HCT116 (cell line): Measurements from ENCODE around the gene MAMLD1. TPM values are rescaled to one million over a fixed set of nuclear protein-coding genes. Genes with fewer than 3 reads are reported as not detected.

ENCODE experiments used
- ATAC-seq: fragments of 200-7000 bp; cut with Tn5 transposase; 2 replicates; pipeline ENCODE4 v1.9.1; 2020; ENCODE audit warnings: mild to moderate bottlenecking, moderate library complexity
- BruUV-seq: library from RNA; stranded (reverse); fragments of 400-500 nt; replicated peaks from 2 replicates; lab custom pipeline; 2021; lab: Mats Ljungman, UMichigan
- CTCF ChIA-PET: fragments of 300-600 bp; sonication (Branson Sonifier 250); formaldehyde crosslinking; loops from one replicate; lab custom pipeline; 2021; ENCODE audit warnings: antibody characterized with exemption; lab: Charles Lee
- POLR2A ChIA-PET: fragments of 300-600, 350-600 bp; sonication (Branson Sonifier 250); formaldehyde crosslinking; loops from one replicate; lab custom pipeline; 2021; ENCODE audit warnings: antibody characterized with exemption; lab: Charles Lee
- RAD21 ChIA-PET, 2 experiments: fragments of 300-600 bp; sonication (Branson Sonifier 250); formaldehyde crosslinking; loops; one replicate each; lab custom pipeline; 2023; ENCODE audit warnings: low total read pairs in 2 of 2; ENCODE audit not compliant: uncharacterized antibody in 2 of 2, unreplicated experiment in 2 of 2, low non-redundant PET in 1 of 2; lab: Charles Lee
- DNase-seq: peaks from one replicate; pipeline ENCODE4 v3.0.0-alpha.2; 2010; ENCODE audit warnings: low read depth, low spot score
- H2AFZ ChIP-seq: fragments of 200-600 bp; shearing (Covaris generic), sonication (generic); 2 replicates; pipeline ENCODE4 v1.6.1; 2017; ENCODE audit warnings: low read depth, mixed run types, mixed read lengths, antibody characterized with exemption, low read length; ENCODE audit not compliant: poor library complexity, severe bottlenecking
- H3K27ac ChIP-seq: 2 replicates; pipeline ENCODE4 v1.5.1; 2012; ENCODE audit warnings: low read depth, low read length
- H3K27me3 ChIP-seq: fragments of 200-600 bp; sonication (generic); 2 replicates; pipeline ENCODE4 v1.6.1; 2016; ENCODE audit warnings: mixed run types, low read length, mixed read lengths; ENCODE audit not compliant: insufficient read depth
- H3K36me3 ChIP-seq, 2 experiments: fragments of 200-500 bp in 1 of 2; fragments of 200-600 bp in 1 of 2; sonication (Bioruptor generic) in 1 of 2; sonication (generic) in 1 of 2; 2 replicates each; pipeline versions ENCODE4 v1.5.1 to v1.6.1; 2014 to 2016; ENCODE audit warnings: low read length in 2 of 2, inconsistent platforms in 1 of 2, mixed read lengths in 1 of 2, mixed run types in 1 of 2; ENCODE audit not compliant: insufficient read depth in 2 of 2, control insufficient read depth in 1 of 2
- H3K4me1 ChIP-seq, 2 experiments: fragments of 200-600 bp in 1 of 2; sonication (generic) in 1 of 2; 2 replicates each; pipeline versions ENCODE4 v1.5.1 to v1.6.1; 2012 to 2017; ENCODE audit warnings: low read length in 2 of 2, inconsistent platforms in 1 of 2, mild to moderate bottlenecking in 1 of 2, mixed read lengths in 1 of 2, mixed run types in 1 of 2, moderate library complexity in 1 of 2; ENCODE audit not compliant: insufficient read depth in 2 of 2, control insufficient read depth in 1 of 2
- H3K4me2 ChIP-seq: fragments of 200-600 bp; sonication (generic); 2 replicates; pipeline ENCODE4 v1.6.1; 2017; ENCODE audit warnings: mixed run types, low read length, mixed read lengths
- H3K4me3 ChIP-seq, 2 experiments: fragments of 200-600 bp in 1 of 2; sonication (generic) in 1 of 2; replicated peaks in 1 of 2; 2 replicates each; pipeline ENCODE4 v1.5.1; 2011 to 2016; ENCODE audit warnings: low read length in 2 of 2, control low read depth in 1 of 2, low read depth in 1 of 2, mild to moderate bottlenecking in 1 of 2, mixed read lengths in 1 of 2, mixed run types in 1 of 2
- H3K79me2 ChIP-seq: fragments of 200-600 bp; sonication (generic); 2 replicates; pipeline ENCODE4 v1.6.1; 2017; ENCODE audit warnings: mild to moderate bottlenecking, mixed run types, low read length, moderate library complexity, mixed read lengths; ENCODE audit not compliant: insufficient read depth
- H3K9ac ChIP-seq: fragments of 200-600 bp; sonication (generic); 2 replicates; pipeline ENCODE4 v1.6.1; 2016; ENCODE audit warnings: low read length, mixed read lengths
- H3K9me2 ChIP-seq: fragments of 200-600 bp; sonication (generic), shearing (Covaris generic); 2 replicates; pipeline ENCODE4 v1.6.1; 2017; ENCODE audit warnings: mixed run types, mild to moderate bottlenecking, moderate library complexity; ENCODE audit not compliant: insufficient read depth
- H3K9me3 ChIP-seq, 2 experiments: fragments of 200-500 bp in 1 of 2; fragments of 200-600 bp in 1 of 2; sonication (Bioruptor generic) in 1 of 2; sonication (generic) in 1 of 2; 2 replicates each; pipeline ENCODE4 v1.6.1; 2014 to 2017; ENCODE audit warnings: low read length in 2 of 2, mixed read lengths in 2 of 2, inconsistent platforms in 1 of 2, low read depth in 1 of 2, mild to moderate bottlenecking in 1 of 2, mixed run types in 1 of 2, moderate library complexity in 1 of 2; ENCODE audit not compliant: control insufficient read depth in 1 of 2, insufficient read depth in 1 of 2
- H4K20me1 ChIP-seq: fragments of 200-600 bp; sonication (generic), shearing (Covaris generic); 2 replicates; pipeline ENCODE4 v1.6.1; 2017; ENCODE audit warnings: mixed run types, mild to moderate bottlenecking, moderate library complexity; ENCODE audit not compliant: insufficient read depth
- ATF3 ChIP-seq: IDR thresholded peaks from 2 replicates; pipeline ENCODE4 v1.6.1; 2012
- CEBPB ChIP-seq: IDR thresholded peaks from 2 replicates; pipeline ENCODE4 v1.6.1; 2012; ENCODE audit warnings: low read depth
- CTCF ChIP-seq, 3 experiments: fragments of 200-600 bp in 1 of 3; sonication (generic) in 1 of 3; IDR thresholded peaks in 2 of 3; conservative IDR thresholded peaks in 1 of 3; 2 replicates each; pipeline ENCODE4 v1.5.1; 2012 to 2017; ENCODE audit warnings: low read depth in 2 of 3, low read length in 2 of 3, antibody characterized with exemption in 1 of 3, borderline replicate concordance in 1 of 3, control low read depth in 1 of 3, mild to moderate bottlenecking in 1 of 3, mixed read lengths in 1 of 3, mixed run types in 1 of 3, moderate library complexity in 1 of 3; ENCODE audit not compliant: insufficient read depth in 1 of 3
- ELF1 ChIP-seq: IDR thresholded peaks from 2 replicates; pipeline ENCODE4 v1.6.1; 2012; ENCODE audit warnings: low read depth, borderline replicate concordance
- EZH2 ChIP-seq: fragments of 200-600 bp; sonication (generic); IDR thresholded peaks from 2 replicates; pipeline ENCODE4 v1.6.1; 2017; ENCODE audit warnings: antibody characterized with exemption, mixed run types
- FOSL1 ChIP-seq: IDR thresholded peaks from 2 replicates; pipeline ENCODE4 v1.6.1; 2012; ENCODE audit warnings: low read depth
- MAX ChIP-seq: IDR thresholded peaks from 2 replicates; pipeline ENCODE4 v1.6.1; 2012
- POLR2A ChIP-seq: IDR thresholded peaks from 2 replicates; pipeline ENCODE4 v1.7.0; 2011; ENCODE audit warnings: borderline replicate concordance; ENCODE audit not compliant: insufficient read depth, insufficient read length; ENCODE audit errors: extremely low read depth
- POLR2AphosphoS5 ChIP-seq: IDR thresholded peaks from 2 replicates; pipeline ENCODE4 v1.6.1; 2011; ENCODE audit warnings: mild to moderate bottlenecking, low read depth, low read length, moderate library complexity
- RAD21 ChIP-seq: IDR thresholded peaks from 2 replicates; pipeline ENCODE4 v1.6.1; 2012; ENCODE audit warnings: low read depth, mild to moderate bottlenecking
- REST ChIP-seq: IDR thresholded peaks from 2 replicates; pipeline ENCODE4 v1.6.1; 2012; ENCODE audit warnings: low read depth
- SIN3A ChIP-seq: IDR thresholded peaks from 2 replicates; pipeline ENCODE4 v1.6.1; 2012; ENCODE audit warnings: low read depth
- SP1 ChIP-seq: IDR thresholded peaks from 2 replicates; pipeline ENCODE4 v1.6.1; 2012; ENCODE audit warnings: low read depth
- SRF ChIP-seq: IDR thresholded peaks from 2 replicates; pipeline ENCODE4 v1.6.1; 2012; ENCODE audit warnings: low read depth
- TCF7L2 ChIP-seq: IDR thresholded peaks from 2 replicates; pipeline ENCODE4 v1.7.0; 2011; ENCODE audit warnings: borderline replicate concordance, inconsistent platforms; ENCODE audit not compliant: insufficient read depth, insufficient read length; ENCODE audit errors: extremely low read depth
- ZBTB33 ChIP-seq: IDR thresholded peaks from 2 replicates; pipeline ENCODE4 v1.6.1; 2011; ENCODE audit warnings: mild to moderate bottlenecking, low read length, moderate library complexity; ENCODE audit not compliant: insufficient replicate concordance; ENCODE audit errors: extremely low read depth
- ZNF274 ChIP-seq: fragments of 200-500 bp; sonication (Bioruptor generic); IDR thresholded peaks from 2 replicates; pipeline ENCODE4 v1.6.1; 2014; ENCODE audit warnings: mild to moderate bottlenecking, low read depth, low read length, inconsistent platforms
- intact Hi-C: fragments of 100-400 bp; cut with micrococcal nuclease; formaldehyde crosslinking; loops from 2 replicates; pipeline ENCODE4 v1.10.0; 2022
- total RNA-seq: library from RNA; stranded (reverse); gene quantifications from one replicate; pipeline ENCODE4 v1.2.1, GENCODE V29; 2021; ENCODE audit not compliant: unreplicated experiment

Gene MAMLD1
- total RNA-seq, 1 experiment from 2014 or later: 3.6 TPM

- ChIA-PET RAD21 (no interaction called here), POLR2A (no interaction called here), CTCF (no interaction called here)
- intact Hi-C loops: no loop called here
- no peak for DNase-seq
- Histone ChIP-seq H3K79me2 (no peaks in the 10 kb centered on the region), H3K27ac (no peak overlapping the region), H4K20me1 (no peaks in the 10 kb centered on the region), H3K27me3 (no peaks in the 10 kb centered on the region), H3K9me2 (no peaks in the 10 kb centered on the region), H3K4me3 (no peak overlapping the region), H3K4me1 (no peaks in the 10 kb centered on the region), H3K9me3 (no peaks in the 10 kb centered on the region), H3K4me2 (no peak overlapping the region), H3K9ac (no peak overlapping the region), H2AFZ (no peak overlapping the region), H3K36me3 (no peaks in the 10 kb centered on the region)
- ATAC-seq: no peak
- TF ChIP-seq POLR2AphosphoS5: no peak
- no peak for TF ChIP-seq POLR2A
- TF ChIP-seq ELF1: no peak
- no peak for TF ChIP-seq RAD21
- TF ChIP-seq ZNF274: no peak
- TF ChIP-seq CEBPB: no peak
- TF ChIP-seq SIN3A: no peak
- TF ChIP-seq ATF3: no peak
- no peak for TF ChIP-seq ZBTB33
- no peak for TF ChIP-seq MAX
- no peak for TF ChIP-seq REST
- TF ChIP-seq CTCF (IDR thresholded peaks at IDR 0.05 in 2 of 3, conservative IDR thresholded peaks at IDR 0.05 in 1 of 3; ENCODE audit: borderline replicate concordance in 1 of 3, insufficient read depth in 1 of 3, low read depth in 2 of 3, low read length in 2 of 3): no peak
- no peak for TF ChIP-seq EZH2
- no peak for TF ChIP-seq TCF7L2
- no peak for TF ChIP-seq FOSL1
- no peak for TF ChIP-seq SP1
- no peak for TF ChIP-seq SRF
- no TSS peak for BruUV-seq
These were observed 195.3 kb downstream of the MAMLD1 start for GRCh38 chrX:150558424-150558823.
